Stomach (tissue), 9 donors: ENCODE data around the gene RBMS3. TPM values are rescaled to one million over a fixed set of nuclear protein-coding genes. Genes with fewer than 3 reads are reported as not detected.

Source experiments
- DNase-seq, 2 donors: peaks; one replicate each; pipeline versions ENCODE4 v3.0.0 to v3.0.0-alpha.2; 2013 to 2019
- H3K27ac ChIP-seq, 5 donors: fragments of 200-600 bp in 4 of 5; sonication (generic) in 4 of 5; one replicate each; pipeline ENCODE4 v1.5.1; 2013 to 2019; ENCODE audit warnings: mild to moderate bottlenecking in 1 of 5, moderate library complexity in 1 of 5
- H3K27me3 ChIP-seq, 3 donors: fragments of 200-600 bp; sonication (generic); one replicate each; pipeline ENCODE4 v1.5.1; 2017 to 2019; ENCODE audit warnings: mixed run types in 1 of 3
- H3K36me3 ChIP-seq, 4 donors: fragments of 200-600 bp; sonication (generic); 1 replicate in 3 of 4; 2 replicates in 1 of 4; pipeline ENCODE4 v1.5.1; 2016 to 2019
- H3K4me1 ChIP-seq, 4 donors: fragments of 200-600 bp; sonication (generic); one replicate each; pipeline ENCODE4 v1.5.1; 2016 to 2019
- H3K4me3 ChIP-seq, 4 donors: fragments of 200-600 bp; sonication (generic) in 3 of 4; one replicate each; pipeline ENCODE4 v1.5.1; 2016 to 2019; ENCODE audit warnings: mild to moderate bottlenecking in 1 of 4
- H3K9me3 ChIP-seq, 4 donors: fragments of 200-600 bp; sonication (generic); one replicate each; pipeline ENCODE4 v1.5.1; 2016 to 2019
- EP300 ChIP-seq: sonication (generic); formaldehyde crosslinking; IDR thresholded peaks from one replicate; pipeline ENCODE4 v1.6.1; 2017; ENCODE audit warnings: antibody characterized with exemption
- POLR2A ChIP-seq, 4 donors: fragments of 450-650 bp; IDR thresholded peaks; one replicate each; pipeline ENCODE4 v1.6.1; 2016; ENCODE audit warnings: antibody characterized with exemption in 4 of 4, control low read depth in 2 of 4, mild to moderate bottlenecking in 1 of 4, moderate library complexity in 1 of 4
- POLR2AphosphoS5 ChIP-seq, 3 donors: sonication (generic); formaldehyde crosslinking; IDR thresholded peaks; one replicate each; pipeline ENCODE4 v1.6.1; 2016; ENCODE audit warnings: antibody characterized with exemption in 3 of 3
- WGBS, 5 donors: extraction: QIAGEN DNeasy Blood & Tissue Kit in 3 of 5; methylation state at CpG; one replicate each; pipeline versions ENCODE4 v1.1.5 to v1.1.7; 2013 to 2018; 5-methylcytosine and 5-hydroxymethylcytosine counted together
- intact Hi-C: fragments of 100-400 bp; cut with DNase I; formaldehyde crosslinking; loops from one replicate; pipeline ENCODE4 v1.15.1; 2023; ENCODE audit warnings: low total_unique reads
- polyA plus RNA-seq, 3 donors: library from polyadenylated mRNA; stranded (reverse); fragments of 200-250 nt; gene quantifications; one replicate each; pipeline ENCODE4 v1.2.3, GENCODE V29; 2013
- total RNA-seq, 5 donors: library from RNA; depleted of rRNA; stranded (reverse); fragments of >200 nt; gene quantifications; one replicate each; pipeline versions ENCODE4 v1.1.0 to v1.2.3, GENCODE V29; 2014 to 2016
- TF ChIP-seq, protein P1 (sequence below), 7 experiments: fragments of 450-650 bp in 4 of 7; fragments of 200-600 bp in 3 of 7; sonication (generic) in 3 of 7; IDR thresholded peaks; one replicate each; pipeline ENCODE4 v1.5.1; 2016 to 2019; ENCODE audit warnings: antibody characterized with exemption in 7 of 7, control low read depth in 2 of 7, mild to moderate bottlenecking in 1 of 7
- donor health status: healthy with polysubstance abuse.
- donor health status: Bipolar disorder and iron deficiency.
- donor health status: healthy.

RBMS3 gene
- total and polyA plus RNA-seq, 8 donors: 2.0 to 103 (median 16.0) TPM

DNA sequence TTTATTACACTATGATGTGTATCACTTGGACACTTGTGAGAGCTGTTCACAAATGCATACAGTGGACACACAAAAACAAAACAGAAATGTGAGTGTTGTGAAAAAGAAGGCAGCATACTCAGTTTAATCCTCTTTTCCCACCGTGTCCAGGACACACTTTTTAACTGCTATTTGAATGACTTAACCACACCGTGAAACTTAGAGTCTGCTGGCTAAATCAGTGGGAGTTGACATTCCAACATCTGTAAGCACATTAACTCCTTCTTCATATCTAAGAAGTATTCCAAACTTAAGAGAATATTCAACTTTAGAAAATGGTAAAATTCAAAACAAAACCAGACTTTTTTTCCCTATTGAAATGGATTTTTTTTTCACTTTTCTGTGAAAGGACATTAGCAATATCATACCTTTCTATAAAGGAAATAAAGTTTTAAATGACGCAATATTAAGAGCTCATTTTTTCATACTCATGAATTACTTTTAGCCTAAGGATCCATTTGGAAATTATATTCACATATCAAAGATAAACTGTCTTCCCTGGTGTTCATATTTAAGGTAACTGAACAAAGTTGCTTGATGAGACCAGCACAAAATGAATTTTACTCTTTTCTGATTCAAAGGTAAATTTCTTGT is 316.6 kb downstream of the RBMS3 start:
- TF ChIP-seq, protein P1, sequence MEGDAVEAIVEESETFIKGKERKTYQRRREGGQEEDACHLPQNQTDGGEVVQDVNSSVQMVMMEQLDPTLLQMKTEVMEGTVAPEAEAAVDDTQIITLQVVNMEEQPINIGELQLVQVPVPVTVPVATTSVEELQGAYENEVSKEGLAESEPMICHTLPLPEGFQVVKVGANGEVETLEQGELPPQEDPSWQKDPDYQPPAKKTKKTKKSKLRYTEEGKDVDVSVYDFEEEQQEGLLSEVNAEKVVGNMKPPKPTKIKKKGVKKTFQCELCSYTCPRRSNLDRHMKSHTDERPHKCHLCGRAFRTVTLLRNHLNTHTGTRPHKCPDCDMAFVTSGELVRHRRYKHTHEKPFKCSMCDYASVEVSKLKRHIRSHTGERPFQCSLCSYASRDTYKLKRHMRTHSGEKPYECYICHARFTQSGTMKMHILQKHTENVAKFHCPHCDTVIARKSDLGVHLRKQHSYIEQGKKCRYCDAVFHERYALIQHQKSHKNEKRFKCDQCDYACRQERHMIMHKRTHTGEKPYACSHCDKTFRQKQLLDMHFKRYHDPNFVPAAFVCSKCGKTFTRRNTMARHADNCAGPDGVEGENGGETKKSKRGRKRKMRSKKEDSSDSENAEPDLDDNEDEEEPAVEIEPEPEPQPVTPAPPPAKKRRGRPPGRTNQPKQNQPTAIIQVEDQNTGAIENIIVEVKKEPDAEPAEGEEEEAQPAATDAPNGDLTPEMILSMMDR (IDR thresholded peaks at IDR 0.05): no peak
- TF ChIP-seq POLR2AphosphoS5 (IDR thresholded peaks at IDR 0.05) (no peak), EP300 (no peak), POLR2A (IDR thresholded peaks at IDR 0.05) (no peak)
- Histone ChIP-seq H3K36me3 (no peaks in the 10 kb centered on the region), H3K27ac (no peak overlapping the region), H3K4me1 (no peaks in the 10 kb centered on the region), H3K4me3 (no peak overlapping the region), H3K9me3 (no peaks in the 10 kb centered on the region), H3K27me3 (no peaks in the 10 kb centered on the region)
- 53 to 71% (median 64%) methylated on average over 3 of the region's 3 CpGs for WGBS, 5 donors
- no peak for DNase-seq
- intact Hi-C loops: no loop called here

DNA sequence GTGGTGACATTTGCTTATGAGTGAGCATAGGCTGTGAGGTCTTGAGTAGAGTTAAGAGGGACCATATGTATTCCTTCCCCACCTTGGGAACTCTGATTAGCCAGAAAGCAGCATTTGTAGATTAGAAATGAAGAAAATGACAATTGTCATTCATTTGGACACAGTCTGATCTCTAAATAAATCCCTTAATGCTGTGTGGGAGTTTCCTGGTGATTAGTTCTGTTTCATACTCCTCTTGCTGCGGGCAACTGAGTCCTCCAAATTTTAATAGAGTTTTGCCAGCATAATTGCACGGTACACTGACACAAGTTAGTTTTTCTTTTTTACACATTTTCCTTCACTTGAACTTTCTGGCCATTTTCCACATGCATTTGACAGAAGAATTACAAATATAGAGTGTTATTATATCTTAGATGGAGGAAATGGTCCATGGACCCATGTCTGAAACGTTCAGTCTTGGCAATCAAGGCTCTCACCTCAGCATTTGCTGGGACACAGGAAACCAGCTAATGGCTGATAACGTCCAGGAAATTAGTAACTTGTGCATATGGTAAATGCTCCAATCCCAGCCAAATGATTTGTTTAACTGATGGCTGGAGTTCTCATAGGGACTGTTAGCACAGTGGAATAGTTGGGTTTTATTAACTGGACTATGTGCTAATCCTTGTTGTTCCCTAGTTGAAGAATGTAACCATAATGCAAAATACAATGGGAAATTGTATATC is 321.2 kb downstream of the RBMS3 start:
- Histone ChIP-seq H3K4me3 (no peak overlapping the region), H3K4me1 (no peaks in the 10 kb centered on the region), H3K36me3 (no peaks in the 10 kb centered on the region), H3K27me3 (no peaks in the 10 kb centered on the region), H3K9me3 (no peaks in the 10 kb centered on the region), H3K27ac (no peak overlapping the region)
- 47 to 59% (median 51%) methylated on average over 4 of the region's 4 CpGs for WGBS, 5 donors
- TF ChIP-seq, protein P1 (IDR thresholded peaks at IDR 0.05): no peak
- TF ChIP-seq POLR2AphosphoS5 (IDR thresholded peaks at IDR 0.05): no peak
- no peak for TF ChIP-seq POLR2A (IDR thresholded peaks at IDR 0.05)
- no peak for TF ChIP-seq EP300
- DNase-seq: no peak
- intact Hi-C loops: no loop called here

DNA sequence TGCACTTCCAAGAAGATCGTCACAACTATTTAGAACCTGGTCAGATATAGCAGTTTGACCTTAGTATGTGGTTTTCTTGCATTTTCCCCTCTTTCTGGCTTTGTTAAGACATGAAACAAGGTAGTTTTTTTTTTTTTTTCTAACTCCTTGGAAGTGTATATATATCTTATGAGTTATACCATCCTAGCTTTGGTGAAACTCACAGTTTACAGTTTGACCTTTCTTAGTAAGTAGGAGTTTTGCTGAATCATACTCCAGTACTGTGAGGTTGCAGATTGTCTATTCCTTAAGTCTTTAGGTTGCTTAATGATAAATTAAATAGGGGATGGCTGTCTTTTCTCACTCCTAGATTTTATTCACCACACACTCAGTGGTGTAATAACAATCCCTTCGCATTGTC is 325.0 kb downstream of the RBMS3 start:
- no peaks in the 10 kb centered on the region for H3K9me3 ChIP-seq
- no peak overlapping the region for H3K4me3 ChIP-seq
- no peaks in the 10 kb centered on the region for H3K36me3 ChIP-seq
- DNase-seq: no peak
- intact Hi-C loops: no loop called here
- 89 to 91% (median 89%) methylated on average over 2 of the region's 2 CpGs for WGBS, 5 donors
- H3K27ac ChIP-seq: no peak overlapping the region
- TF ChIP-seq EP300 (no peak), POLR2A (IDR thresholded peaks at IDR 0.05) (no peak), POLR2AphosphoS5 (IDR thresholded peaks at IDR 0.05) (no peak)
- TF ChIP-seq, protein P1 (IDR thresholded peaks at IDR 0.05): no peak
- H3K27me3 ChIP-seq: no peaks in the 10 kb centered on the region
- no peaks in the 10 kb centered on the region for H3K4me1 ChIP-seq

DNA sequence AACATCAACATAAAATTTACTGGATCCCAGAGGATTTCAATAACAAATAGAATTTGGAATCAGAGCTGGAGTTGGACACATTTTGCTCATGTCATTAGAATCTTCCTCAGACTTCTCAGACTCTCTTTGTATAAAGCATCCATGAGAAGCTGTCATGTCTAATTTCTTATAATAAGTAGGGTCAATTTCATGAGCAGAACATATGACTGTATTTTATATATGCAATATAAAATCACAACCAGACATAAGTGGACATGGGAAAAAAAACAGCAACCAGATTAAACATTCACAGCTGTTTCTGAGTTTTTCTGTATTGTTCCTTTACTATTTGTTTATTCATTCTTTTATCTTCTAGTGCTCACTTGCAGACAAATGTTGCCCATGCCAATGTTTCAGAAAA is 325.5 kb downstream of the RBMS3 start:
- H3K27ac ChIP-seq: no peak overlapping the region
- intact Hi-C loops: no loop called here
- no peaks in the 10 kb centered on the region for H3K9me3 ChIP-seq
- DNase-seq: no peak
- H3K27me3 ChIP-seq: no peaks in the 10 kb centered on the region
- H3K4me1 ChIP-seq: no peaks in the 10 kb centered on the region
- H3K4me3 ChIP-seq: no peak overlapping the region
- TF ChIP-seq, protein P1 (IDR thresholded peaks at IDR 0.05): no peak
- TF ChIP-seq EP300 (no peak), POLR2AphosphoS5 (IDR thresholded peaks at IDR 0.05) (no peak), POLR2A (IDR thresholded peaks at IDR 0.05) (no peak)
- H3K36me3 ChIP-seq: no peaks in the 10 kb centered on the region
